PC-9 (cell line): ENCODE results near the gene LDLRAD3. TPM values are rescaled to one million over a fixed set of nuclear protein-coding genes. Genes with fewer than 3 reads are reported as not detected.

Source experiments
- BruUV-seq: library from RNA; stranded (reverse); fragments of 400-500 nt; replicated peaks from 2 replicates; lab custom pipeline; 2021; lab: Mats Ljungman, UMichigan
- CTCF ChIA-PET: fragments of 300-600 bp; sonication (Branson Sonifier 250); formaldehyde crosslinking; loops from one replicate; lab custom pipeline; 2022; ENCODE audit warnings: antibody characterized with exemption; lab: Charles Lee
- POLR2A ChIA-PET: fragments of 300-600 bp; sonication (Branson Sonifier 250); formaldehyde crosslinking; loops from one replicate; lab custom pipeline; 2022; ENCODE audit warnings: antibody characterized with exemption; ENCODE audit not compliant: unreplicated experiment; lab: Charles Lee
- DNase-seq, 2 experiments: peaks; one replicate each; pipeline versions ENCODE4 v3.0.0 to v3.0.0-alpha.2; 2015 to 2022; ENCODE audit warnings: mixed read lengths in 1 of 2
- H2AFZ ChIP-seq: fragments of 200-600 bp; sonication (generic); 2 replicates; pipeline ENCODE4 v1.8.1; 2017; ENCODE audit warnings: antibody characterized with exemption
- H3F3A ChIP-seq: fragments of 200-600 bp; sonication (generic); 2 replicates; pipeline ENCODE4 v1.8.1; 2017; ENCODE audit warnings: antibody characterized with exemption, mild to moderate bottlenecking, low read depth; ENCODE audit not compliant: insufficient read depth
- H3K27ac ChIP-seq: fragments of 200-600 bp; sonication (generic); 2 replicates; pipeline ENCODE4 v1.6.1; 2016; ENCODE audit warnings: mixed run types
- H3K27me3 ChIP-seq: fragments of 200-600 bp; sonication (generic); 2 replicates; pipeline ENCODE4 v1.6.1; 2016; ENCODE audit warnings: low read depth, mixed run types; ENCODE audit not compliant: insufficient read depth
- H3K36me3 ChIP-seq: fragments of 200-600 bp; sonication (generic); 2 replicates; pipeline ENCODE4 v1.6.1; 2016; ENCODE audit warnings: low read depth, mixed run types
- H3K4me1 ChIP-seq: fragments of 200-600 bp; sonication (generic); replicated peaks from 2 replicates; pipeline ENCODE4 v1.6.1; 2016; ENCODE audit warnings: mixed run types; ENCODE audit not compliant: insufficient read depth
- H3K4me2 ChIP-seq: fragments of 200-600 bp; sonication (generic); 2 replicates; pipeline ENCODE4 v1.6.1; 2017; ENCODE audit warnings: mixed run types
- H3K4me3 ChIP-seq: fragments of 200-600 bp; sonication (generic); 2 replicates; pipeline ENCODE4 v1.6.1; 2016; ENCODE audit warnings: mixed run types
- H3K79me2 ChIP-seq: fragments of 200-600 bp; sonication (generic); 2 replicates; pipeline ENCODE4 v1.6.1; 2017; ENCODE audit warnings: low read depth, mixed run types
- H3K9me2 ChIP-seq: fragments of 200-600 bp; sonication (generic); 2 replicates; pipeline ENCODE4 v1.8.1; 2017; ENCODE audit warnings: mild to moderate bottlenecking; ENCODE audit not compliant: insufficient read depth
- H3K9me3 ChIP-seq: fragments of 200-600 bp; sonication (generic); 2 replicates; pipeline ENCODE4 v1.8.1; 2016; ENCODE audit warnings: low read depth; ENCODE audit not compliant: insufficient read depth
- H4K20me1 ChIP-seq: fragments of 200-600 bp; sonication (generic); 2 replicates; pipeline ENCODE4 v1.8.1; 2017; ENCODE audit not compliant: insufficient read depth
- EZH2 ChIP-seq: fragments of 200-600 bp; sonication (generic); IDR thresholded peaks from 2 replicates; pipeline ENCODE4 v1.8.0; 2017; ENCODE audit warnings: antibody characterized with exemption, low read depth
- intact Hi-C: fragments of 100-400 bp; cut with micrococcal nuclease; formaldehyde crosslinking; loops from one replicate; pipeline ENCODE4 v1.10.0; 2022; ENCODE audit not compliant: unreplicated experiment
- total RNA-seq: library from RNA; stranded (reverse); gene quantifications from 2 replicates; pipeline ENCODE4 v1.2.3, GENCODE V29; 2021
- TF ChIP-seq, protein P1 (sequence below): fragments of 200-600 bp; sonication (generic); conservative IDR thresholded peaks from 2 replicates; pipeline ENCODE4 v1.6.1; 2017; ENCODE audit warnings: mixed run types, antibody characterized with exemption, mild to moderate bottlenecking, moderate library complexity

Gene LDLRAD3
- total RNA-seq, 1 experiment from 2014 or later = 15.9 TPM

DNA sequence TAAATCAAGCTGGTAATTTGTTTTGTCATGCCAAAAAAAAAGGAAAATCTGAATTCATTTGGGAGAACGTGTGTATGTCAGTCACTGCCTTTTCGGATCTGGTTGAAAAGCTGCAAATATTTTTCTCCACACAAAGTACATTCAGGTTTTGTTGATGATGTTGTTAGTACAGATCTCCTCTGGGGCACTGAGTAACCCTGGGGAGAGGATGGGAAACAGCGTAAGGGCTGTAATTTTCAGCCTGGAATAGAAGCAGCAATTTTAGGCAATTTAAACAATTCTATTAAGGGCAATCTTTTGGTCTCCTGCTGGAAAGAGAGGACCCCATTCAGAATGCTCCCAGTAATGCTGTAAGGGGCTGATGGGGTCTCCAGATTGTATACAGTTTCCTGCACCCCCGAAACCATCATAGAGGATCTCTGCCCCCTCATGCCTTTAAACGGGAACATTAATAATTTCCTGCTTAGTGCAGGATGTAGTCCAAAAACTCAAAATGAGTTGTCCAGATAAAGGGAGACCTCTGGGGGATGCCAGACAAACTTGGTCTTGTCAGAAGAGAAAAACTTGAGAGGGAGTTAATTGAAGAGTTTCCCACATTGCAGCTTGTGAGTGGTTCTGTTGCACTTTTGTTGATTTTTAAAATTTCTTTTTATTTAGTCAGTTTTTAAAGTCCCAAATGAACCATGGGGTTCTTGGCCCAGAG is 213.1 kb downstream of the LDLRAD3 start:
- Histone ChIP-seq H4K20me1 (no peaks in the 10 kb centered on the region), H3K4me3 (no peak overlapping the region), H3F3A (no peaks in the 10 kb centered on the region), H3K9me3 (no peaks in the 10 kb centered on the region), H3K27me3 (no peaks in the 10 kb centered on the region), H3K79me2 (no peaks in the 10 kb centered on the region), H3K4me2 (no peak overlapping the region), H3K36me3 (no peaks in the 10 kb centered on the region), H3K27ac (no peak overlapping the region), H3K4me1 (no peaks in the 10 kb centered on the region), H2AFZ (no peak overlapping the region), H3K9me2 (no peaks in the 10 kb centered on the region)
- intact Hi-C loops = no loop called here
- ChIA-PET POLR2A (no interaction called here), CTCF (no interaction called here)
- BruUV-seq = no TSS peak
- TF ChIP-seq, protein P1, sequence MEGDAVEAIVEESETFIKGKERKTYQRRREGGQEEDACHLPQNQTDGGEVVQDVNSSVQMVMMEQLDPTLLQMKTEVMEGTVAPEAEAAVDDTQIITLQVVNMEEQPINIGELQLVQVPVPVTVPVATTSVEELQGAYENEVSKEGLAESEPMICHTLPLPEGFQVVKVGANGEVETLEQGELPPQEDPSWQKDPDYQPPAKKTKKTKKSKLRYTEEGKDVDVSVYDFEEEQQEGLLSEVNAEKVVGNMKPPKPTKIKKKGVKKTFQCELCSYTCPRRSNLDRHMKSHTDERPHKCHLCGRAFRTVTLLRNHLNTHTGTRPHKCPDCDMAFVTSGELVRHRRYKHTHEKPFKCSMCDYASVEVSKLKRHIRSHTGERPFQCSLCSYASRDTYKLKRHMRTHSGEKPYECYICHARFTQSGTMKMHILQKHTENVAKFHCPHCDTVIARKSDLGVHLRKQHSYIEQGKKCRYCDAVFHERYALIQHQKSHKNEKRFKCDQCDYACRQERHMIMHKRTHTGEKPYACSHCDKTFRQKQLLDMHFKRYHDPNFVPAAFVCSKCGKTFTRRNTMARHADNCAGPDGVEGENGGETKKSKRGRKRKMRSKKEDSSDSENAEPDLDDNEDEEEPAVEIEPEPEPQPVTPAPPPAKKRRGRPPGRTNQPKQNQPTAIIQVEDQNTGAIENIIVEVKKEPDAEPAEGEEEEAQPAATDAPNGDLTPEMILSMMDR = no peak
- TF ChIP-seq EZH2 = no peak
- no peak for DNase-seq

DNA sequence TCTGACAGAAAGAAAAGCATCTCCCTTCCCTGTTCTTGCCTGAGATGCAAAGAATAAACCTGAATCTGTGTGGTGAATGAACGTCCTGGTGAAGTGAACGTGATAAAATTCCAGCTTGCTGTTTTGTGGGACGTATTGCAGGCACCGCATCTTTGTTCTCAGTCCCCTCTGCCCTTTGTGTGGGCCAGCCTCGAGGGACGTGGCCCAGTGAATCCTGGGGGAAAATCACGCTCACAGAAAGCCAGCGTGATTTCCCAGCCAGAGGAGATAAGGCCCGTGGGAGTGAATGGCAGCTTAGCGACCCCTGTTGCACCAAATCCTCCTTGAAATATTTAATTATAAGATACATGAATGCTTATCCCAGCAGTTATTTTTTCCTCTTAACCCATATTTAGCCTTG is 216.2 kb downstream of the LDLRAD3 start:
- H3K9me2 ChIP-seq = no peaks in the 10 kb centered on the region
- H3K4me3 ChIP-seq = no peak overlapping the region
- no peak overlapping the region for H3K27ac ChIP-seq
- no peak overlapping the region for H2AFZ ChIP-seq
- no peak for DNase-seq
- no peaks in the 10 kb centered on the region for H3K9me3 ChIP-seq
- ChIA-PET CTCF (no interaction called here), POLR2A (no interaction called here)
- no TSS peak for BruUV-seq
- H3K4me2 ChIP-seq = no peak overlapping the region
- no peaks in the 10 kb centered on the region for H4K20me1 ChIP-seq
- intact Hi-C loops = no loop called here
- H3F3A ChIP-seq = no peaks in the 10 kb centered on the region
- H3K36me3 ChIP-seq = no peaks in the 10 kb centered on the region
- H3K27me3 ChIP-seq = no peaks in the 10 kb centered on the region
- no peak for TF ChIP-seq EZH2
- TF ChIP-seq, protein P1 = no peak
- H3K4me1 ChIP-seq = no peaks in the 10 kb centered on the region
- no peaks in the 10 kb centered on the region for H3K79me2 ChIP-seq

DNA sequence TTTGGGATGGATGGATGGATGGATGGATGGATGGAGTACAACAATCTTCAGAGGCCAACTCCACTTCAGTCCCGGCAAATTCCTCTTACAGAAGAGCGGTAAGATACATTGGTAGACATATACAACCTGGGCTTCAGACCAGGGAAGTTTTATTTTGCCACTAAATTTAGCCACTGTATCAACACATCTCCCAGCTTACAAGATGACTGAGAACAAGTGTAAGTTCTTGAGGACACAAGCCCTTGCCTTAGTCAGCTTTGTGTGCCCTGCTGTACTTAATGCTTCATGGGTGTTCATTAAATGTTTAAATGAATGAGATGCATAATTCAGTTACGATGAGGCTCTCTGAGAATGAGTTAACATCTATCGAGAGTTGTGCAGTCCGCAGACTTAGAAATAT is 217.7 kb downstream of the LDLRAD3 start:
- POLR2A ChIA-PET = no interaction called here
- no TSS peak for BruUV-seq
- Histone ChIP-seq H3K4me2 (no peak overlapping the region), H2AFZ (no peak overlapping the region), H3K9me2 (no peaks in the 10 kb centered on the region), H3K9me3 (no peaks in the 10 kb centered on the region), H4K20me1 (no peaks in the 10 kb centered on the region), H3K79me2 (no peaks in the 10 kb centered on the region), H3K27ac (no peak overlapping the region), H3K27me3 (no peaks in the 10 kb centered on the region), H3K4me1 (no peaks in the 10 kb centered on the region), H3K36me3 (no peaks in the 10 kb centered on the region), H3F3A (no peaks in the 10 kb centered on the region), H3K4me3 (no peak overlapping the region)
- DNase-seq = no peak
- no peak for TF ChIP-seq EZH2
- TF ChIP-seq, protein P1 = no peak
- intact Hi-C loops = no loop called here
- CTCF ChIA-PET = no interaction called here
